GM18508 (cell line): ENCODE measurements around the gene SPRED3.
"Not testable (repeated sequence)": the region's sequence is repeated elsewhere in the genome, so short reads cannot be mapped to it uniquely, and the experiment has no call there.

Experiments
- ATAC-seq: cut with Tn5 transposase; IDR thresholded peaks from one replicate; pipeline ENCODE4 v1.9.1; 2021; ENCODE audit warnings: moderate number of reproducible peaks; ENCODE audit not compliant: insufficient read depth, unreplicated experiment

The SPRED3 gene

DNA sequence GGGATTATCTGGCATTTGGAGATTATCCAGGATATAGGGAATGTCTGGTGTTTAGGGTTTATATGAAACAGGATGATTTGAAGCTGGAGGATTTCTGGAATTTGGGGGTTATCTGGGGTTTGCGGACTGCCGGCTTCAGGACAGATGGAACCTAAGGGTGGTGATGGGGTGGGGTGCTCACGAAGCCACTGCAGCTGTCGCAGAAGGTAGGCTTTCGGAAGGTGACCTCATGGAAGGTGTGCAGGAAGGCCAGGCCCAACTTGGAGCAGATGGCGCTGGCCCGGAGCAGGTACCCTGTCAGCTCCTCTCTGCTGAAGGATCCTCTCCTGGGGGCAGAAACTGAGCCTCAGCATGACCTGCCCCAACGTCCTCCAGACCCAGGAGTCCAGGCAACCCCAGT, 24.0 kb downstream of the SPRED3 start:
- no peak for ATAC-seq

DNA sequence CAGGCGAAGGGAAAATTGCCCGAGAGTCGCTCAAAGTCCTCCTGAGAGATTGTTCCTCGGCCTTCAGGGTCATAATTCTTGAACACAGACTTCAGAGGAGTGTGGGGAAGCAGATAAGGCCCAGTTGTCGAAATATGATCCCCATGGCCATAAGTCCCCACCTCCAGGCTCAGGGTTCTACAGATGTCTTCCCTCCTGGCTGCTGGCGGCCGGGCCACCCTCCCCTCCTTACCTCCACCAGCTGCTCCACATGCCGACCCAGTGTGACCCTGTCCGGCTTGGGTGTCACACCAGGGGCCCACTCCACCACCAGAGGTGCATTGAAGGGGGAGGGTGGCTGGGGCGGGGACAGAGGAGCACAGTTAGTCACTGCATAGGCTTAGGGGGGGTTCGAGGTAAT, 24.5 kb downstream of the SPRED3 start:
- no peak for ATAC-seq

DNA sequence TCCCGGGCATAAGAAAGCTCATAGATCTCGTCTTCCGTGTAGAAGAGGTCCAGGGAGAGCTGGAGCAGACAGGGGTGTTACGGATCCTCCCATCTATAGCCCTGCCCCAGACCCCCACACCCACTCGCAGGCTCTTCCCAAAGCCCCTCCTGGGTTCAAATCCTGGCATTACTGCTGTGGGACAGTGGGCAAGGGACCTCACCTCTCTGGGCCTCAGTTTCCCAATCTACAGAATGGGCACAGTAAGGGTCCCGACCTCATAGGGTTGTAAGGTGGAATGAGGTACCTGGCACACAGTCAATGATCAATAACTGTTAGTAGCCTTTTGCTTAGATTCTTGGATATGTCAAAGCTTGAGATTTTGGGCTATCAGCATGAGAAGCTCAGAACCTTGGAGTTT, 24.9 kb downstream of the SPRED3 start:
- ATAC-seq = no peak

DNA sequence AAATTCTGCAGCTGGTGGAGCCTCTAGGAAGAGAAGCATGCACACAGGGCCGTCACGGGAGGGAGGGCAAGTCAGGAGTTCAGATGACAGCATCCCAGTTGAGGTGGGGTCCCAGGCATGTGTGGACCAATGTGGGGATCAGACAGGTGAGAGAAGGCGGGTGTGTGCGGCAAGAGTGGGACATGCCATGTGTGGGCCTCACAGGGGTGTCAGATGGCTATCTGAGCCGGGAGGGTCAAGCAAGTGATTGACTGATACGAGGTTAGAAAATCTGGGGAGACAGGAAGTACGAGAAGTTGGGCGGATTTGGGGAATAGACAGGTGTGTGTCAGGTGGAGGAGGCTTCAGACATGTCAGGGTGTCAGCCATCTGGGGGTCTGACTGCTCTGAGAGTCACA, 28.6 kb downstream of the SPRED3 start:
- no peak for ATAC-seq

DNA sequence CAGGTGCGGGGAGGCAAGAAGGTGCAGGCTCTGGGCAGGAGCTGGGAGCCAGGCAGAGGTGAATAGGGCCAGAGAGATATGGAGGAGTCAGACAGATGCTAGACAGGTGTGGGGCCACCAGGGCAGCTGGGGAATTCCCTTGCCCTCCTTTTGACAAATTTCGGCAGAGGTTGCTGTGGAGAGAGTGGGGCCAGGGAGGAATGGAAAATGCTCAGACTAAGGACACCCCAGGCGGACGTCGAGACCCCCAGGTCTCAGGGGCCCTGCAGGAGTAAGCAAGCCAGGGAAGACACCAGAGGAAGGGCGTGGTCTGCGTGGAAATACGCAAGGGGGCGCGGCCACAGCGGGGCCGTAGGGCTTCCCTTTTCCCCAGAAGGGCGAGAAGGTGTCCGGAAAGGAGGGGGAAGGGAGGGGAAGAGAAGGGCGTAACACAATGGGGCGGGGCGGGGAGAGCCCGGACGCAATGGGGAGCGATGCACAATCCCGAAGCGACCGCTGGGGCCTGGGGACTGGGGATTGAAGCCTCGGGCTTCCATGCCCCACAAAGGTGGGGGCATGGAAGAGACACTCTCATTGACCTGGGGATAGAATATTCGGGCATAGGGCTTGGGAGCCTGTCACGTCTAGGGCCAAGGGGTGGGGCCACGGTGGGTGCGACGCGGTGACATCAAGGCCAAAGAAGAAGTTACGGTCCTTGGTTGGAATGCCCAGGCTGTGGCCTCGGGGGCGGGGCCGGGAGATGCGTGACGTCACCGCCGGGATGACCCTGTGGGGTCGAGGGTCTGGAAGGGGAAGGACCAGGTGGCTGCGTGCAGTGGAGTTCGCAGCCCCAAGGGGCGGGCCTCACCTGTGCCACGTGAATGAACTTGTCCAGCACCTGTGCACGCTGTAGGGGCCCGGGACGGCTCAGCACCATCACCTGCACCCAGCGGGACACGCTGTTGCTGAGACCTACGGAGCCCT, 29.3 kb downstream of the SPRED3 start:
- ATAC-seq = no peak

DNA sequence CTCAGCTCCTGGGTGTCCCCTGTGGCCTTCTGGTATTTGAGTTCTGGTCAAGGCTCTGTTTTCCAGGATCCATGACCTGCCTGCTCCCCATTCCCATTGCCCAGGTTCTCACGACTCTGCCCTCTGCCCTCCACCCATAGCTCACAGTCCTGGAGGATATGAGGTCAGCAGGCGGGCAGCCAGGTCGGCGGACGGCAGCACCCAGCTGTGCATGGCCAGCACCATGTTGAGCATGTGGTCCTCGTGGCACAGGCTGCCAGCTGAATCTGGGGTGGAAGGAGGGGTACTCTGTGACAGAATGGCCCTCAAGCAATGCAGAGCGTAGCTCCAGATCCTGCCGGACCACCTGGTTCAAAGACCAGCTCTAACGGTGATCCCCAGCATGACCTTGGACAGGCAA, 32.4 kb downstream of the SPRED3 start:
- no peak for ATAC-seq

DNA sequence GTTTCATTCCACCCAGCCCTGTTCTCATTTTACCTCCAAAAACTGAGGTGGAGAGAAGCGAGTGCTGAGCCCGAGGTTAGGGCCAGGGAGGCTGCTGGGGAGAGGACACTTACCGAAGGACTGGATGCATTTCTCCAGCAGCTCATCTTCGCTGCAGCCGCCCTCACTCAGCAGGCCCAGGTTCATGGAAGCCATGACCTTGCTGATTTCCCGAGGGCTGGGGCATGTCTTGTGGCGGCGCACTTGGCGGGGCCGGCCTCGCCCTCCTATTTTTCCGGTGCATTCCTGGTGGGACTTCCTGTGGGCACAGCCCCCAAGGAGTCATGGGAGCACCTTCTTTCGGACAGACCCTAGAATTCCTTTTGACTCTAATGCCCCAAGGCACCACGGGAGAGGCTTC, 33.4 kb downstream of the SPRED3 start:
- no peak for ATAC-seq

DNA sequence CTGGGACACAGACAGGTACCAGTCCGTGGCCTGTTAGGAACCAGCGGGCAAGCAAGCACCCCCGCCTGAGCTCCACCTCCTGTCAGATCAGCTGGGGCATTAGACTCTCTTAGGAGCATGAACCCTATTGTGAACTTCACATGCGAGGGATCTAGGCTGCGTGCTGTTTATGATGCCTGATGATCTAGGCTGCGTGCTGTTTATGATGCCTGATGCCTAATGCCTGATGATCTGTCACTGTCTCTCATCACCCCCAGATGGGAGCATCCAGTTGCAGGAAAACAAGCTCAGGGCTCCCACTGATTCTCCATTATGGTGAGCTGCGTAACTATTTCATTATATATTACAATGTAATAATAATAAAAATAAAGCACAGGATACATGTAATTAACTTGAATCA, 33.9 kb downstream of the SPRED3 start:
- no peak for ATAC-seq

DNA sequence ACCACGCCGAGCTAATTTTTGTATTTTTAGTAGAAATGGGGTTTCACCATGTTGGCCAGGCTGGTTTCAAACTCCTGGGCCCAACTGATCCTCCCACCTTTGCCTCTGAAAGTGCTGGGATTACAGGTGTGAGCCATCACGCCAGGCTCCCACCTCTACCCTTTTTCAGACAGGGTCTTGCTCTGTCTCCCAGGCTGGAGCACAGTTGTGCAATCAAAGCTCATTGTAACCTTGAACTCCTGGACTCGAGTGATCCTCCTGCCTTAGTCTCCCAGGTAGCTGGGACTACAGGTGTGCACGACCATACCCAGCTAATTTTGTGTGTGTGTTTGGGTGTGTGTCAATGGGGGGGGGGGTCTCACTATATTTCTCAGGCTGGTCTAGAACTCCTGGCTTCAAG, 35.8 kb downstream of the SPRED3 start:
- ATAC-seq = no peak

DNA sequence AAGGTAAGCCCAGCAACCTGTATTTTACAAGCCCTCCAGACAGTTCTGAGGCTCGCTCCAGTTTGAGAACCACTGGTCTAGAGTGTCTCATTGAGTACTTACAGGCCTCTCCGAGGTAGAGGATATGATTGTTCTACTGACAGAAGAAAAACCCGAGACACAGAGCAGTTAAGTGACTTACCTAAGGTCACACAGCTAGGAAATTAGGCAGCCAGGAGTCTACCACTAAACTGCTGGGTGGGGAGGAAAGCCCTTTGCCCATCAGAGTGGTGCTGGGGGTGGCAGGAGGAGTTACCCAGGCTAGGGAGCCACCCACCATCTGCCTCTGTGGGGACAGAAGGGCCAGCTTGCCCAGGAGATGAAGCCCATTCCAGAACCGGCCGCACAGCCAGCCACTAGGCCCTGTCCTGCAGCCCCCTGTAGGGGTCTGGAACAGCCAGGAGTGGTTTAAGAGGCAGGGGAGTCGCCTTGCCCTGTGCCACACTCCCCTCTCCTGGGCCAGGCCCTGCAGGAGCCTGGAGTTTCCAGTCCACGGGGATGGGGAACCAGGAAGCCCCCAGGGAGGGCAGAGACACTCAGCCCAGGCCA, 36.8 kb downstream of the SPRED3 start:
- no peak for ATAC-seq

DNA sequence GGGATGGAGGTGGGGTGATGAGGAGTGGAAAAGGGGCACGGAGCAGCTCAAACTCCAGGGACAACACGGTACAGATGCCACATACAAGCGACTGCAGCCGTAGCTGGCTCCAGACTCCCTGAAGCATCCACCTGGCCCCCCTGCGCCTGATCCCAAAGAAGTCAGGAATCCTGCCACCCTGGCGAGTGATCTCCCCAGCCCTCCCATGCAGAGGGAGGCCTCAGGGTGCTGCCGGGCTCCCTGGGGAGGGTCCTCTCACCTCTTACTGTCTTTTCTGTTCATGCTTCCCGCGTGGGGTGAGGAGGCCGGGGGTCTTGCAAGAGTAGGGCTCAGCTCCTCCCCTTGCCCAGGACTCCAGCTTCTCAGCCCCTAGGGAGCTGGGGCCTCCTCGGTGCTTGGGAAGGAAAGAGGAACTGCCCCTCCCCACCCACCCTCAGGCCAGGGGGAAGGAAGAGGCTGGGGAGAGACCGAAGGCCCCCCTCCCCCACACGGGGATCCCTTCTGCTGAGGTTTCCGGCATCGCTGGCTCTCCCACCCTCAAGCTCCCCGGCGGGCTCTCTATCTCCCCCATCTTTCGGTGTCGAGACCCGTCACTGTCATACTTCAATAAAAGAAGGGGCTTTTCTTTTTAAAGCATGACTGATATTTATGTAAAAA, 37.4 kb downstream of the SPRED3 start, which contains the start of gene RASGRP4:
Gene RASGRP4, minus strand, starts transcription at position 410 of the 657 bp plus-strand sequence. Its CDS starts 128 bp downstream, at position 282.
- no peak for ATAC-seq

DNA sequence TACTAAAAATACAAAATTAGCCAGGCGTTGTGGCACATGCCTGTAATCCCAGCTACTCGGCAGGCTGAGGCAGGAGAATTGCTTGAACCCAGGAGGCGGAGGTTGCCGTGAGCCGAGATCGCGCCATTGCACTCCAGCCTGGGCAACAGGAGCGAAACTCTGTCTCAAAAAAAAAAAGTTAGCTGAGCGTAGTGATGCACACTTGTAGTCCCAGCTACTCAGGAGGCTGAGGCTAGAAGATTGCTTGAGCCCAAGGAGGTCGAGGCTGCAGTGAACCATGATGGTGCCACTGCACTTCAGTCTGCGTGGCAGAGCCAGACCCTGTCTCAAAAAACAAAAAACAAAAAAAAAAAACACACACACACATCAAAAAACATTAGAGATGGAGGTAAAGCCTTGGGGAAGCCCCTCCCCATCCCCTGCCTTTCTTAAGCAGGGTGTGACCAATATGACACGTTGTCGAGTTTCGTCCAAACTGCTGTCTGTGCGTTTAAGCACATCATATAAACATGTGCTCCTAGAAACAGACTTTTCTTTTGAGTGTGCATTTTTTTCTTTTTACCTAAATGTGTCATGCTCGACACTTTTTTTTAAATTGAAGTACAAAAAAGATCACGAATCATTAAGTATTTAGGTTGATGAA, 38.7 kb downstream of the SPRED3 start:
- not testable (repeated sequence) for ATAC-seq

DNA sequence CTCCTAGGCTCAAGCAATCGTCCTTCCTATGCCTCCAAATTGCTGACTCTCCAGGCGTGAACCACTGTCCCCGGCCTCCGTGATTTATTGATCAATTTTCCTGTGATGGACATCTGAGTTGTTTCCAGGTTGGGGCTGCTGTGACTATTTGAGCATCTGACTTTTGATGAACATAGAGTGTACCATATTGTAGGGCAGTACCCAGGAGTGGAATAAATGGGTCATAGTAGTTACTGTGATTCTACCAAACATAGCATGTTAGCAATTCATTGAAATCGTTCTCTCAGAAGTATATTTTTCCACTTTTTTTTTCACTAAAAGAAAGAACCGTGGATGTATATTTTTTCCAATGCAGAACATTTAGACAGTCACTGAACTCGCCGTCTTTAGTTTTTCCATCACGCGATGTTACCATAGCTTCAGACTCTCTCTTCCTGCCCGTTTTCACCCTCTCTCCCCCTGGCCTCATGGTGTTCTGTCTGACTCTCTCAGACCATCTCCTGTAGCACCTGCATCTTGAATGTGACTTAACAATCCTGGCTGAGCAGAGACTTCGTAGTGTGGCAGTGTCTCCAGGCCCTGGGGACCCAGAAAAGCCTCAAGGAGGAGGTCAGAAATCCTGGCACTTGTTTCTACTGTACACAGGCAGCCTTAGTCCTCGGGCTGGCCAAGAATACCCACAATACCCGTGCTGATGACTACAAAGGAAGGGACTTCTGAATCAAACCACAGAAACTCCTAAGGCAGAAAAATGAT, 40.7 kb downstream of the SPRED3 start:
- ATAC-seq = no peak

DNA sequence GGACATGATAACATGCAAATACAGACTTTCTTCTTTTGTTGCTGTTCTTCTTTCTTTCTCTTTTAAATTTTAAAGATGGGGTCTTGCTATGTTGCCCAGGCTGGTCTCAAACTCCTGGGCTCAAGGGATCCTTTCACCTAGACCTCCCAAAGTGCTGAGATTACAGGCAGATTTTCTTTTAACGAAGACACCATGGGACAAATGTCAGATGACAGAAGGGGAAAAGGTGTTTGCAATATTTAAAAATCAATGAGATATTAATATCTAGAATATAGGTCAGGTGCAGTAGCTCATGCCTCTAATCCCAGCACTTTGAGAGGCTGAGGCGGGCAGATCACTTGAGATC, 41.3 kb downstream of the SPRED3 start:
- no peak for ATAC-seq

DNA sequence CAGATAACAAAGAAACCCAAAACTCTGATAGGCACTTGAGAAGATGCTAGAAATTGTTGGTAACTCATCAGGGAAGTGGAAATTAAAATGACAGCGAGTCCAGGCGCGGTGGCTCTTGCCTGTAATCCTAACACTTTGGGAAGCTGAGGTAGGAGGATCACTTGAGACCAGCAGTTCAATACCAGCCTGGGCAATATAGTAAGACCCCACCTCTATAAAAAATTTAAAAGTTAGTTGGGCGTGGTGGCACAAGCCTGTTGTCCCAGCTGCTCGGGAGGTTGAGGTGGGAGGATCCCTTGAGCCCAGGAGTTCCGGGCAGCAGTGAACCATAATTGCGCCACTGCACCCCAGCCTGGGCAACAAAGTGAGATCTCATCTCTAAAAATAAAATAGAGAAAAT, 42.4 kb downstream of the SPRED3 start:
- no peak for ATAC-seq

DNA sequence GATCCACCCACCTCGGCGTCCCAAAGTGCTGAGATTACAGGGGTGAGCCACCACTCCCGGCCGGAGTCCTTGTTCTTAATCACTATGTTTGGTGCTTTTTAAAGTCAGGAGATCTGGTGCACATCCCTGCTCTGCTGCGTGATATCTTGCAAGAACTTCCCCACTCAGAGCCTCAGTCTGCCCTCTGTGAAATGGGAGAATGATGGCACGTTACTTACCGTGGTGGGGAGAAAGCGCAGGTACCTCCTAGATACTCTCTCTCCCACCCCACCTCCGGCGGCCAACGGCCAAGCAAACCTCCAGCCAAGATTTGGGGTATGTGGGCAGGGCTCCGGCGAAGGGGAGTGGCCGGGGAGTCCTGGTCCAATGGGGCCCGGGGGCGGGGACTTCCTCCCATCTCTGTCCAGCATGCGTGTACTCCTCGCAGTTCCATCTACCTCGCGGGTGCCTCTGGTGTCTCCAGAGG, 44.8 kb downstream of the SPRED3 start, which contains the start of gene RYR1:
Gene RYR1, plus strand, starts transcription at position 424 of the 466 bp plus-strand sequence. CDS start 139 bp downstream, outside the sequence.
- no peak for ATAC-seq

DNA sequence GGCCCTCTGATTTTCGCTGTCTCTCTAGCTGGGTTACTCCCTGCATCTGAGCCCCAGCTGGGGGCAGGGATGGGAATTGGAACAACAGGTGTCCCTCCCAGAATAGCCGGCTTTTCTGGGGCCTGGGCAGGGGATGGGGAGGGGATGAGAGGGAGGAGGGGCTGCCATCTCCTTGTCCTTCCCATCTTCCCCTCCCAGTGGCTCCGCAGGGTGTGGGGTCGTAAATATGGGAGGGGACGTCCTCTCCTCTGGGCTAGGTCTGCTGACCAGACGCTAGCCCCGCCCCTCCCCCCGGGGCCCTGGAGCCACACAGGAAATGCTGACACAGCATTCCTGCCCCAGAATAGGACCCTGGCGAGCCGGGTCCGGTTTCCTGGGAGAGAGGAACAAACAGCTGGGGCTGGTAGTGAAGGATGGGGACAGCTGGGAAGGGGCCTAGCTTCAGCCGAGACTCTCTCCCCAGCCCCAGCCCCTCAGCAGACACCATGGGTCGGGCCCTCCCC, 46.1 kb downstream of the SPRED3 start:
- ATAC-seq = no peak

DNA sequence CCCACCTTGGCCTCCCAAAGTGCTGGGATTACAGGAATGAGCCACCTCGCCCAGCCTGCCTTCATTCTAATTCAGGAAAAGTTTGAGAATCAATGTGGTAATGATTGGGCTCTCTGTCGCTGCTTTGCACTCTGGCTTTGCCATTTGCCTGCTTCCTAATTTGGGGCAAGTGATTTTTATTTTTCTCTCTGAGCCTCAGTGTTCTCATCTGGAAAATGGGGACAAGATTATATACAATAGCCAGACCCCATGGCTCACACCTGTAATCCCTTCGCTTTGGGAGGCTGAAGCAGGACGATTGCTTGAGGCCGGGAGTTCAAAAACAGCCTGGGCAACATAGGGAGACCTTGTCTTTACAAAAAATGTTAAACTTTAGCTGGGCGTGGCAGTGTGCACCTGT, 48.8 kb downstream of the SPRED3 start:
- ATAC-seq = no peak

DNA sequence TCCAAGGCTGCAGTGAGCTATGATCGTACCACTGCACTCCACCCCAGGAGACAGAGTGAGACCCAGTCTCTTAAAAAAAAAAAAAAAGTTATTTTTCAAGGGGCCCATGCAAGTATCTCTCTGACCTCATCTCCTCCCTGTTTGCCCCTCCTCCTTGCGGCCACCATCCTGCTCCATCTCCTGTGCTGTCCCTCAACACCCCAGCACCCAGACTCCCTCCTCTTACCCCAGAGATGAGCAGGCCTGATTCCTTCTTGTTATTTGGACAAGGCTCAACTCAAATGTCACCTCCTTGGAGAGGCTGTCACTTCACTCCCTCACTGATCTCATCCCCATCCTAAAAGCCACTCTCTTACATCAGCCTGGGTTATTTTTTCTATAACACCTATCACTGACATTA, 49.4 kb downstream of the SPRED3 start:
- no peak for ATAC-seq

DNA sequence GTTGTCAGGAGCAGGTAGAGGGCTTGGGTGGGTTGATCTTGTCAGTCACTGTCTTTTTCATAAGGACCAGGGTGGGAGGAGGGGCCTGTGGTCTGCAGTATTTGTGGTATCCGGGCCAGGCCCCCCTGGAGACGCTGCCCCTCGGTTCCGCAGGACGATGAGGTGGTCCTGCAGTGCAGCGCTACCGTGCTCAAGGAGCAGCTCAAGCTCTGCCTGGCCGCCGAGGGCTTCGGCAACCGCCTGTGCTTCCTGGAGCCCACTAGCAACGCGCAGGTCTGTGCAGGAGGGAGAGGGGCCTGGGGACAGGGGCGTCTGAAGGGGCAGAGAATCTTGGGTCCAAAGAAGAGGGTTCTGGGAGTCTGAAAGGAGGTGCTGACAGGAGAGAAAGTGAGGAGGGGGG, 52.1 kb downstream of the SPRED3 start:
- no peak for ATAC-seq
